Large intestine (tissue), 1 donor: ENCODE measurements around the gene RFWD3. TPM values are rescaled to one million over a fixed set of nuclear protein-coding genes. Genes with fewer than 3 reads are reported as not detected.

Experiments used
- polyA plus RNA-seq: library from polyadenylated mRNA; unstranded; fragments of 120-200 nt; gene quantifications from one replicate; pipeline ENCODE4 v1.2.1, GENCODE V29; 2013

The RFWD3 gene
- polyA plus RNA-seq, 1 donor = 19.7 TPM

Other genes with a start within 250 kb of the RFWD3 start
- gene CLEC18B, start 245.4 kb downstream of the RFWD3 start, polyA plus RNA-seq = 2.8 TPM
- gene GLG1, start 59.8 kb downstream of the RFWD3 start, polyA plus RNA-seq = 87.7 TPM
- gene MLKL, start 34.0 kb upstream of the RFWD3 start, polyA plus RNA-seq = 9.6 TPM
- gene FA2H, start 107.9 kb upstream of the RFWD3 start, polyA plus RNA-seq = 10.4 TPM